Ammon's horn (tissue), 1 donor: ENCODE measurements around the gene RAB20.
"Not testable (repeated sequence)": the region's sequence is repeated elsewhere in the genome, so short reads cannot be mapped to it uniquely, and the experiment has no call there.

ENCODE experiments used
- DNase-seq: peaks from one replicate; pipeline ENCODE4 v3.0.0-alpha.2; 2016; ENCODE audit warnings: low spot score

RAB20 gene

DNA sequence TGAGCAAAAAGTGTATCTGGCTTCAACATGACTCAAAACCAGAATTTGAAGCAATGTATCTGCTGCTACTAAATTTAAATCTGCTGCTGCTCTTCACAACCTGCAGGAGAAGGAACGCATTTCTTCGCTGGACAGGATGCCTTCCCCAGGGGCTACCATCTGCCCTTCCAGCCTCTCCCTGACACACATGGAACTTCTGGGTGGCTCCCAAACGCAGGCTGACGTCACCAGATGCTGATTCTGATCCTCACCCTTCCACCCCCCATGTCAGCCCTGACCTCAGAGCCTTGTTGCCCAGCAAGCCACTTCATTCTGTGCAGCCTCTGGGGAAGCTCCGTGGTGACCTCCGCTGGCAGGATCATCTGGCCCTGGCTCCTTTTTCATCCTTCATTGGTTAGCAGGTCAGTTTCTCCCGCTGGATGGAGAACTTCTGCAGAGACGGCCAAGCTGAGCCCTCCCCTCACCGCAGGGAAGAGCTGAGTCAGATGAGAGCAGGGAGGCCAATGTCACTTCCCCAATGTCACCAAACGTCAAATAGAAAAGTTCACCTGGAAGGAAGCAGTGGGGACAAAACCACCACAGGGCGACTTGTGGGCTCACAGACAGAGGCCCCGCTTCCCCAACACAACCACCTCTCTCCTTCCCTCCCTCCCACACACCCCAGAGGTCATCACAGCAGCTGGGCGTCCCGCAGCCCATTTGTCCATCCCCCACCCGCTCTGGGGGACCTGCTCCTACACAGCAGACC lies 14.0 kb upstream of the RAB20 start:
- peak; percentile 18 for DNase-seq

DNA sequence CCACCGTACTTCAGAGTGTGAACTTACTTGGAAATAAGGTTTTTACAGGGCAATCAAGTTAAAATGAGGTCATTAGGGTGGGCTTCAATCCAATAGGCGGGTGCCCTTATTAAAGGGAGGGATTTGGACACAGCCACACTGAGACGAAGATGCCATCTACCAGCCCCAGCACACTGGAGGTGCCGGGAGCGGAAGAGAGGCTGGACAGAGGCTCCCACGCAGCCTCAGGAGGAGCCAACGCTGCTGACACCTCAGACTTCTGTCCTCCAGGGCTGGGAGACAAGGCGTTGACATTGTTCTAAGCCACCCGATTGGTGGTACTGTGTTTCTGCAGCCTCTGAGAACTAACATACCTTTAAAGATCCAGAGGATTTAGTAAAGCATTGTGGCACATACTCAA lies 12.6 kb upstream of the RAB20 start:
- no peak for DNase-seq

DNA sequence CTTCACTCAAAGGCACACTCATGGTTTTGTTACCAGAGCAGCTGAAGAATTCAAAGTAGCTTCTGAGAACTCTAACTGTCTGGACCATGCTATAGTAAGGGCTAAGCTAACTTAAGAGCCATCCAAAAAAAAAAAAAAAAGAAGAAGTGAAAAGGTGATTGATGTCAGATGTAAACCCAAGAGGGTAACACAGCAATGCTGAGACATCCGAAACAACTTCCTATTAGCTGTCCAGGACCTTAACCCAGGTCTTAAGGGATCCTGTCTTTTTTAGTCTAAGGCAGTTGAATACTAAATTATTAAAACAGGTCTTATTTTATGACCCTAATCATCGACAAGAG lies 11.2 kb upstream of the RAB20 start:
- DNase-seq, result no peak

DNA sequence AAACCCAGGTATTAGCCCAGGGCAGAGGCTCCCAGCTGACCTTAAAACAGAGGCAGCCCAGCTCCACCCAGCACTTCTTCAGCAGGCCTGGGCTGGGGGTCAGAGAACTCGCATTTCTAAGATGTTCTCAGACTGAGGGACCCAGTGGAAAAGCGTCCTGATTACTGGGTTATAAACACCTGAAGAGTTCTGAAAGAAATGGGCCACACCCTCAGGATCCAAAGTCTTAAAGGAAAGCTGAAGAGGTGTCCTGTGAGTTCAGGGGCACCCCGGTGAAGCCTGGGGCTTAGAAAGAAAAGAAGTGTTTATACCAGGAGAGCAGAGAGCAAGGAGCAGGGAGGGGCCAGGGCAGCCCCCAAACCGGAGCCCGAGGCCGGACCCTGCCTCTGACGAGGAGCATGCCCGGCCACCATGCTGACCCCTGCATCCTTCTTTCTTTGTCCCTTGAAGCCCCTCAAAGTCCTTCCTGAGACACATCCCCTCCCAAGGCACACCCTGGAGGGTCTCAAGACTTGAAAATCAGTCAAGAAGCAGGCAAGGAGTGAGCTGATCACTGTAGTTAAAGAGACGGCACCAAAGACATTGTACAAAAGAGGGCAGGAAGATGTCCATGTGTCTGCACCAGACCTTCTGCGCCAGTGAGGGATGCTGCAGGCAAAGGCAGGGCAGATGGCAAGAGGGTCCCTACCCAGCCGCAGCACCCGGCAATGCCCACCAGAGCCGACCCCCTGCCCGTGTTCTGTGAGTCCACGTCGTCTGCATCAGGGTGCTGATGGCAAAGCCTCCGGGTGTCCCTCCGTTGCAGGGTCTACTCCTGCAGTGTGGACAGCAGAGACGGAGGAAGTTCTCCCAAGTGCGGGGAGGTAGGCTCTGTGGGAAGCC lies 10.6 kb upstream of the RAB20 start:
- no peak for DNase-seq

DNA sequence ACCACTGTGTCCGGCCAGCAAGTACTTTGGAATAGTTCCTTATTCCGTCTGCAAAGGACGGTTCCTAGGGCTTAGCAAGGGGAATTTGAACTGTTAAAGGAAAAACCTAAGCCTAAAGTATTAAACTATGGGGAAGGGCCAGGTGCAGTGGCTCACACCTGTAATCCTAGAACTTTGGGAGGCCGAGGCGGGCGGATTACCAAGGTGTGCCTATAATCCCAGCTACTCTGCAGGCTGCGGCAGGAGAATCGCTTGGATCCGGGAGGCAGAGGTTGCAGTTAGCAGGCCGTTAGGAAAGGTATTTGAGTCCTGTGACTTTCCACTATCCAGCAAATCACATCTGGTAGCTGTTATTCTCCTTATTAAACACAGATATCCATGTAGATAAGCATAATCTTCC lies 9.4 kb upstream of the RAB20 start:
- no peak for DNase-seq

DNA sequence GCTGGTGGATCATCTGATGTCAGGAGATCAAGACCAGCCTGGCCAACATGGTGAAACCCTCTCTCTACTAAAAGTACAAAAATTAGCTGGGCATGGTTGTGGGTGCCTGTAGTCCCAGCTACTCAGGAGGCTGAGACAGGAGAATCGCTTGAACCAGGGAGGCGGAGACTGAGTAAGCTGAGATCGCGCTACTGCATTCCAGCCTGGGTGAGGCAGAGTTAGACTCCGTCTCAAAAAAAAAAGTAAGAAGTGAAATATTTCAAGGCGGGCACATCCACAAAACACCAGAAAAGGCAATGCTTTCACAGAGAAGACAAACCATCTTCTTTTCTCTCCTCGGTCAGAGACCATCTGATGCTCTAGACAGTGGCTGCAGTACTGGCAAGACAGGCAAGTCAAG lies 8.4 kb upstream of the RAB20 start:
- DNase-seq, result not testable (repeated sequence)

DNA sequence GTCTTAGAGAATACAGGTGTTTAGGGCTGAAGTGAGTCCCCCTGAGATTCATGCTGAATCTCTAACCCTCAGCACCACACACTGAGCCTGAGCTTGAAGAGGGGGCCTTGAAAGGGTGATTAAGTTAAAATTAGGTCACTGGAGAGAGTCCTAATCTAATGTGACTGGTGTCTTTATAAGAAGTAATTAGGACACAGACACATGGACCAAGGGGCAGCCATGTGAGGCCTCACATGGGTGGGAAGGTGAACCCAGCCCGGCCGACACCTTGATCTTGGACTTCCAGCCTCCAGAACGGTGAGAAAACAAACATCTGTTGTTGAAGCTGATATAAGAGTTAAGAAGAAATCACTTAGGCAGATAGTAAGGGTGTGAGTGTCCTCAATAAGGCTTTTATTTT lies 7.1 kb upstream of the RAB20 start:
- no peak for DNase-seq

DNA sequence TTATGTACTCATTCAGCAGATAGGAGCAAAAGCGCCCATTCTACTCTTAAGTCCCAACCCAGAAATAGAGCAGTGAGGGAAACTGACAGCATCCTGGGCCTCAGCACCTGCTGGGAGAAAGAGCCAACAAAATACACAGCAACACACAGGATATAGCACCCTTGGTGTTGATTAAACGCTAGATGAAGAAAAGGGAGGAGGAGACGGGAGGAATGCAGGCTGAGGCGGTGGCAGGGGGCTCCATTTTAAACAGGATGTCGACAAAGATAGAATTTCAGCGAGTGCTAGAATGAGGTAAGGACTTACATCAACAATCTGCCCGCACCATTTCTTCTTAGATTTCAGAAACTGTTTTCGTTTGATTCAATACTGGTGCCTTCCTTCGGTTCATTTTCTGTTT lies 4.6 kb upstream of the RAB20 start:
- no peak for DNase-seq

DNA sequence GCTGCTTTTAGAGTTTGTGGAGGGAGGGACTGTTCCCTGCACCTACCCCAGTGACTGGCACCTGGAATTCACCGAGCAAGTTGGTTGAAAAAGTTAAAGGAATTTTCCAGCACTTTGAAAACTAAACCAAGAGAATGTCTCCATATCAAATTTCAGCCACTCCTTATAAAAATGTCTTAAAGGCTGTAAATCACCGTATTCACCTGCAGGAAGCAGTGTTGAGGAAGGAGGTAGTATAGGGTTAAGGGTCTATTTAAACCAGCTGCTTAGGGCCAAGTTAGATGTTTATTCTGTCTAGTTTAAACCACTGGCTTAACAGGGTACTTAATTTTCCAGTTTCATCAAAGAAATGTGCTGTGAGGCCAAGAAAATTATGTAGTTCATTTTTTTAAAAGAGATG lies 3.8 kb upstream of the RAB20 start:
- DNase-seq, result no peak

DNA sequence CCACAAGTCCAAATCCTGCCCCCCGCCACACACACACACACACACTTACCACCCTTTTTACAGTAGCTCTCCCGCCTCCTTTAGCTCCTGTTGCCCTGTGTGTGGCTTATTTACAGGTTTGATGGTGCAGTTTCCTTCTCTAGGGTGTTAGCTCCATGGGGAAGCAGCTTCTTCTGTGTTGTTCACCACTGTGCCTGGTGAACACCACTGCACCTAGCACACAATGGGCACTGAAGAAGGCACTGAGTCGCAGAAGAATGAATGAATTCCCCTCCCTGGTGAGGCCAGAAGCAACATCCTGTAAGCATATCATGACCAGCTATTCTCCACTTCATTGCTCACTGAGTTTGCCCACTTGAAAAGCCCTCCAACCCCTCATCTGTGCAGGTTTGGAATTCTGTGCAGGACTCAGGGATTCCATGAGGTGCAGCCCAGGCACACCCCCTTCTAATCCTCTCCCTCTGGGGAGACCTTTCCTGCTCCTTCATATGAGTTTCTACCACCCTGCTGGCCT lies 3.0 kb upstream of the RAB20 start:
- no peak for DNase-seq

DNA sequence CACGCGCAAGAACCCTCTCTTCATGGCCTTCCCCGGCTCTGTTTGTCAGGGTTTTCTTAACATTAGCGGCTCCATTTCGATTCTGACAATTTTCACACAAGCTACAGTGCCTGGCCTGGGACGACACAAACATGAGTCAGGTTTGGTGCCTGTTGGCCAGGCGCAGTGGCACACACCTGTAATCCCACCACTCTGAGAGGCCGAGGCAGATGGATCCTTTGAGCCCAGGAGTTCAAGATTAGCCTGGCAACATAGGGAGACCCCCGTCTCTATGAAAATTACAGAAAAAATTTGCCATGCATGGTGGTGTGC lies 1.9 kb upstream of the RAB20 start:
- DNase-seq, result no peak

DNA sequence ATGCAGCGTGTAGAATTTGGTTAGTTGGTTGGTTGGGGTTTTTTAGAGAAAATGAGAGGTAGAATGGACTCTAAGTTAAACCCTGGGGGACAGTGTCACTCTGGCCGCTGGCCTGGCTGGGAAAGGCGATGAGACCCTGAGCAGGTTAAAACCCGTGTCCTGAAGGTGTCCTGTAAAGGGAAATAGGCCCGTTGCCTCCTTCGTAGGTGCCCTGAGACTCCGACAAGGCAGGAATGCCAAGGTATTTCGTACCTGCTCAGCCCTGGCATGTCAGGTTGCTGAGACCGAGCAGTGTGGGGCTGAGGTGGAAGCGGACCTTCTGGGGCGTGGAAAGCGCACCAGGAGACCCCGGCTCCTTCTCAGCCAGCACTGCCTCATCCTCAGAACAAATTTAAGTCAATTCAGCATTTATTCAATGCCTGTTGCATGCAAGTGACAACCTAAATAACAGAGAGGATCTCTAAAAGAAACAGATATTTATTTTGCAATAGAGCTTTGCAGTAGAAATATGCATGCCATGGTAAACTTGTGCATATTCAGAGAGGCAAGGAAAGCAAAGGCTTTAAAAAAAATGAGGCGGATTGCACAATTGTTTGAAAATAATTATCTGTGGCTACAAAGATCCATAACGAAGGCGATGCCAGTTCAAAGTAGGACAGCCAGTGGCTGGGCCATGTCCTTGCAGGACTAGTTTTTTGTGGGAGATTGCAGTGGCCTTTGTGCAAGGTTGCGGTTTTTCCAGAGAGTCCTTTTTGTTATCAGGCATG lies 1.4 kb upstream of the RAB20 start:
- no peak for DNase-seq

DNA sequence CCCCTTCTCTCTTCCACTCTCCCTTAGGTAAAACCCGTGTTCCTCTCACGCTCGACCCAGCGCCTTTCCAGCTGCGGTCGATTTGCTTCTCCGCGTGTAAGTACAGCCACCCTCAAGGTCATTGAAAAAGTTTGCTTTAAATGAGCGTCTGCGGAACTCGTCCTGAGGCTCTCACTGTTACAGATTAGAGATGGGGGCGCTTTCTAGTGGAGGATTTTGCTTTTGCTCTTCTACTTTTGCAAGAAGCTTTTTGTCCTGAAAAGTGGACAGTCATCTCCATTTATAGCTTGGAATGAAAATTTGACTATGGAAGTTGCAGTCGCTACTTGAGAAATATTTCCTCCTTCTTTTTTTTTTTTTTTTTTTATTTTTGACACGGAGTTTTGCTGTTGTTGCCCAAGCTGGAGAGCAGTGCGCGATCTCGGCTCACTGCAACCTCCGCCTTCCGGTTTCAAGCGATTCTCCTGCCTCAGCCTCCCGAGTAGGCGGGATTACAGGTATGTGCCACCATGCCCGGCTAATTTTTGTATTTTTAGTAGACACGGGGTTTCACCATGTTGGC lies 595 bp upstream of the RAB20 start:
- DNase-seq, result no peak

DNA sequence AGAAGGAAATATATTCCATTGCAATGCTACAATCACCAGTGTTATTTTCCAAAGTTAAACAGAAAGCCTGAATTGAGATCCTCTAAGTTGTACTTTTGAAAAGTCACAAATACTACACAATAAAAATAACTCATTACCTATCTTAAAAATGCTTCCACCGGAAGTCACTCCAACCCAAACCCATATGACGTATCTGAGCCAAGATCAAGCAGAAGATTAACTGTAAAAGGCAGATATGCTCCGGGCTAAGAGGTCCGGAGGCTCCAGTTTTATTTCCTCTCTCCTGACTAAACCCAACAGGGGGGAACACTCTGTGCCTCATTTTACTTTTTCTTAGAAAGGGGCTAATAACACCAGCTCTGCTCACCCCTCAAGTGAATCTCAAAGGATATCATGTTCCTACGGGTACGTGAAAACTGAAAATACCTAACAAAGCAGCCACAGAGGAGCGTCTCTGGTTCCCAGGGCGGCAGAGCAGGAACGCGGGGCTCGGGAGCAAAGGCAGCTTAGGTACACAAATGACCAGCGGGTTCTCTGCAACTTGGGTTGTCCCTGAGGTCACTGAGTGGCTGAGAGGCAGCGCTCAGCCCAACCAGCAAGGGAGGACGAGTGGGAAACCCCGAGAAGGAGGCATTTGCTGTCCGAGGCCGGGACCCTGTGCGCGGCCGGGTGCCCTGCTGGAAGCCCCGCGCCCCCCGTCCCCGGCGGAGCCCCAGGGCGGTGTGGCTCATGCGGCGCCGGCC lies 750 bp downstream of the RAB20 start:
- DNase-seq, result no peak

DNA sequence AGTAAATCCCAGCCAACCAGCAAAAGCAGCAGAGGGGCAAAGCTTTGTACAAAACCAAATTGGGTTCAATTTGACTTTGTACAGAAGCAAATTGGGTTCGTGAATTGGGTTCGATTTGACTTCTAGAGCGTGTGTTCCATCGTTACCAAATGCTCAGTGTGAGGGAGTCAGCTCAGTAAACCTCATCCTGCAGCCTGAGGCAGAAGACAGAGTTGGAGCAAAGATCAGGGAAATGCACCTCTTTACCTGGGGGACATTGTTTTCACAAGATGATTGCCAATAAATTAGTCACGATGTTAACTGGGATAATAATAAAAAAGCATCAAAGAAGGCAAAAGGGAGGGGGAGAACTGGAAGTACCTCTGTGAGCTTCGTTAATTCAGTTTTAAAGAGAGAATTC lies 1.5 kb downstream of the RAB20 start:
- DNase-seq, result no peak

DNA sequence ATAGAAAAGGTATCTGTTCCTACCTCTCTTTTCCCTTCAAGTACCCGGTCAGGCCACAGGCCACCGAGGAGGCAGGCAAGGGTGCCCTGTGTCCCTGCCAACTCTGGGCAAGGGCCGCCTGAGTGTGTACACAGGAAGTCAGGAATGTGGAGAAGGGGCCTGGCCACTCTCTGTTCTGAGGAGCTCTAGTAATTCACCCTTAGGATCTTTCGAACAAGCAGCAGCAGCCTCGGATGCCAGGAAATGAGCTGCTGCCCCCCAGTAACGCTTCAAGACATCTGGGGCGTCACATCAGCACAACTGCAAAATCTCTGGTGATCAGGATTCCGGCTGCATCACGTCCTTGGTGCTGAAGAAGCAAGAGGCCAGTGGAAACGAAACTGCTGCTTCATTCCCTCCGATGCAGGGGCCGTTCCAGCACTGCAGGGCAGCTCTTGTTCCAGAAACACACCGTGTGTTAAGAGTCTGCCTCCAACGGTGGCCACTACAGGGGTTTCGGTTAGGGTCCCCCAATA lies 2.0 kb downstream of the RAB20 start:
- DNase-seq, result peak; percentile 61

DNA sequence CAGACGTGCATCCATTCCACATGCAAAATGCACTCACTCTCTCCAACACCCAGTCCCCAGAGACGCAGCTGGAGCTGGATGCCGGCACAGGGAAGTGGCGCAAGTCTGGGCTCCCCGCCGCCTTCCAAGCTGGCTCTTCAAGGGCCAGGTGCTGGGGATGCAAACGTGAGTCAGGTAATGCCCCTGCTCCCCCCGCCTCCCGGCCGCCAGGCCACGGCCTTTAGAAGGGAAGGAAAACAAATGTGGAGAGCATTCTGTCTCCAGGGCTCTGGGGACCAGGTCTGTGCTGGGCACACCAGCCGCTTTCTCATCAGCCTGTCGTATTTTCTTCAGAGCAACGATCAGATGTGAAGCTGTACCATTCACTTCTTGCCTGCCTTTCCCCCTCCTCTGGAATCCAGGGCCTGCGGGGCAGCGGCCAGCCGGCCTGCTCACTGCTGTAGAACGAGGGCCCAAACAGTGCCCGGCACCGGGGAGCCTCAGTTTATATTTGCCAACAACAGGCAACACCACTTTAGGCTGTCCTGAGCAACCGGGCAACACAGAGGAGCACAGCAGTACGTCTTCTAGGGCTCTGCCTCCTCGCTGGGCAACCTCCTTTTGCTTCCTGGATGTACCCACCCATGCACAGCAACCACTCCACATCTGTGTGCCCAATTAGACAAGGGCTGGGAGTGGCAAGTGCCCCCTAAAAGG lies 3.8 kb downstream of the RAB20 start:
- DNase-seq, result no peak

DNA sequence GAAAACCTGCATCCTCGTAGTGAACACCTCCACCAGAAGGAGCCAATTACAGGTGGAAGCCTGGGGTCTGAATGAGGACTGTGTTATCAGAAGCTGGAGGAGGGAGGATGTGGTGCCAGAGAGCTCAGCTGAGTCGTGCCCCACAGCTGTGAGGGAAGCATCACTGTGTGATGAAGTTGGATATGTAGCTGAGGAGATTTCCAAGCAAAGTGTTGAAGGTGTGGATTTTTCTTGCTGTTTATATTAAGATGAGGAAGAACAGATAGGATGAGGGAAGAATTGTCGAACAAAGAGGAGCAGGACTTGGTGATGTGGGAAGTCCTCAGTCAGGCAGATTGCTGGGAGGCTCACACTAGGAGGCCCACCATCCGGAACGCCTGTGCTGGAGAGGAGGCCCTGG lies 4.4 kb downstream of the RAB20 start:
- DNase-seq, result no peak

DNA sequence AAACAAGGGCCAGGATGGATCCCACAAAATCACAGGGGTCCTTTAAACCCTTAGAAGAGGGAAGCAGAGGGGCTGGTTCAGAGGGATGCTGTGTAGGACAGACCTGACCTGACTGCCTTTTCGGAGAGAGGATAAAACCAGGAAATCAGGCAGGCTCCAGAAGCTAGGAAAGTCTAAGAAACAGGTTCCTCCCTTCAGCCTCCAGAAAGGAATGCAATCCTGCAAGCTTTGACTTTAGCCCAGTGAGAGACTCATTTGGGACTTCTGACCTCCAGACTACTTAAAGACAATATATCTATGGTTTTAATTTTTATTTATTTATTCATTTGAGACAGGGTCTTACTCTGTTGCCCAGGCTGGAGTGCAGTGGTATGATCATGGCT lies 5.3 kb downstream of the RAB20 start:
- no peak for DNase-seq

DNA sequence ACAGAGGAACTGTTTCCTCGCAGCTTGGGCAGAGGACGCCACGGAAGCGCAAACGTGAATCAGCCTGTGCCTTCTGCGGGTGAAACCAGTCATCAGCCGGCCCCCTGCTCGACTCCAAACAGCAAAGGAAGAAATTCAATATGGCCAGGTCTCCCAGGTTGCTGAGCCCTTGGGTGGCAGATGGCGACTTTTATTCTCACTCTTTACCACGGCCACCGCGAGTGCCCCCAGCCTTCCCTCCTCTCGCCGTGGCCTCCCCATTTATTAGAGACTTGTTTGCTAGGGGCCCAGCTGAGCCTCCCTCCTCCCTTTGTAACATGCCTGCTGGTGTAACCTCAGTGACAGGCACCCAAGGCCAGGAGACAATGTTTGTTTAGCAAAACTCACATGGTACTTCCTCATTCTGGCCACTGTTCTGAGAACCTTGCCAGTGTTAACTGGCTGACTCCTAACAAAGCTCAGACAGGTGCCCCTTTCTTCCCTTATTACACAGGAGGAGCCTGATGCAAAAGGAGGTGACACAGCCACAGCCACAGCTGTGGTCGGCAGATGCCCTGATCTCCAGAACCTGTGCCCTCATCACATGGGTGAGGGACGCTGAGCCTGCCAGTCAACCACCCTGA lies 5.8 kb downstream of the RAB20 start:
- no peak for DNase-seq

DNA sequence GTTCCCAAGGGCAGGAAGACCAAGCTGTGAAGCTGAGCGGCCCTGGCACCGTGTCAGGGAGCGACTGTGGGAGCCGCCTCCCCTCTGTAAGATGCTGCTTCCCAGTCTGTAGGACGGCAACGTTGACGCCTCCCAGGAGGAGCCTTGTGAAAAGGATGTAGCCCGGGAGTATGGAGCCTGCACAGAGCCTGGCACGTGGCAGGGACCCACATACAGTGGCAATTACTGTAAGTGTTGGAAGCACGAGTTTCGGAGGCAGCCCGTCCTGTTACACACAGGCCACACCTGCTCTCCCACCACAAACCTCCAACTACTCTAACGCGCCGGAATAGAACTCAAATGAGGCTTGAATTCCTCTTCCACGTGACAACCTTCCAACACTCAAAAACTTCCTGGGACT lies 6.6 kb downstream of the RAB20 start:
- DNase-seq, result no peak
